Astrocyte of the spinal cord (primary cell): Measurements from ENCODE around the gene EPN2.
A peak's percentile ranks its signal among the peaks of the same experiment; 100 is the strongest.

Experiments
- DNase-seq: peaks from one replicate; pipeline ENCODE4 v3.0.0; 2011; ENCODE audit warnings: low read depth, low spot score
- H3K4me3 ChIP-seq: 2 replicates; pipeline ENCODE4 v1.5.1; 2011; ENCODE audit warnings: low read depth, mild to moderate bottlenecking, low read length, moderate library complexity
- in situ Hi-C: cut with HindIII; loops from 2 replicates; pipeline ENCODE4 v1.10.0; 2017; ENCODE audit warnings: low sequenced_read_pairs
- TF ChIP-seq, protein P1 (sequence below): IDR thresholded peaks from 2 replicates; pipeline ENCODE4 v1.5.1; 2012; ENCODE audit warnings: low read depth, mild to moderate bottlenecking, low read length, inconsistent platforms

EPN2 gene

DNA sequence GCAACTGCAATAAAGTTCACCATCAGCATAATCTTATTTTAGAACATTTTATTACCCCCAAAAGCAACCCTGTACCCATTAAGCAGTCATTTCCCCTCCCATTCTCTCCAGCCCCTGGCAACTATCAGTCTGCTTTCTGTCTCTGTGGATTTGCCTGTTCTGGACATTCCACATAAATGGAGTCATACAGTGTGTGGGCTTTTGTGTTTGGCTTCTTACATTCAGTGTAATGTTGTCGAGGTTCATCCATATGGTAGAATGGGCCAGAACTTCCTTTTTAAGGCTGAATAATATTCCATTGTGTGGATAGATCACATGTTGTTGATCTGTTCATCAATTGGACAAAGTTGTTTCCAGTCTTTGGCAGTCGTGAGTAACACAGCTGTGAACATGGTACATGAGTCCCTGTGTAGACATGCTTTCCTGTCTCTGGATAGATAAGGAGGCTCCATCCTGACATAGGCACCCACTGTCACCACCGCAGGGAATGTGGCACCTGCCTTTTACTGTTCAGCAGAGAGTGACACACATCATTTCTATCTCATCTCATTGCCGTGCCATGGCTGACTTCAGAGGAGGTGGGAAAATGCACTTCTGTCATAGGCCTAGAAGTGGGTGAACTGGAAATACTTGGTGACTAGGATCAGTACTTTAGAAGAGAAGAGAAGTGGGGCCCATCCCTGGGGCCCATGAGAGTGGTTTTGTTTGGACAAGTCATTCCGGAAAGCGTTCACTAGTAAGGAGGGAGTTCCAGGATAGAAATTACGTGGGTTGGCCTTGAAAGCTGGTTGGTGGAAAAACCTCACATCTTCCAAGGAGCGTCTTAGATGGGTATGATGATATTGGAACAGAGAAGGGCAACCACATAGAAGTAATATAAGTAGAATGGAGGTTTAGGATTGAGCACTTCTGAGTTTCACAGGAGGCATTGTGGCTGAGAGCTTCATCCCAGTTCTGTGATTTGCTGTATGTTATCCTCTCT lies 25.8 kb downstream of the EPN2 start:
- no peak overlapping the region for H3K4me3 ChIP-seq
- DNase-seq: peak; percentile 56
- TF ChIP-seq, protein P1, sequence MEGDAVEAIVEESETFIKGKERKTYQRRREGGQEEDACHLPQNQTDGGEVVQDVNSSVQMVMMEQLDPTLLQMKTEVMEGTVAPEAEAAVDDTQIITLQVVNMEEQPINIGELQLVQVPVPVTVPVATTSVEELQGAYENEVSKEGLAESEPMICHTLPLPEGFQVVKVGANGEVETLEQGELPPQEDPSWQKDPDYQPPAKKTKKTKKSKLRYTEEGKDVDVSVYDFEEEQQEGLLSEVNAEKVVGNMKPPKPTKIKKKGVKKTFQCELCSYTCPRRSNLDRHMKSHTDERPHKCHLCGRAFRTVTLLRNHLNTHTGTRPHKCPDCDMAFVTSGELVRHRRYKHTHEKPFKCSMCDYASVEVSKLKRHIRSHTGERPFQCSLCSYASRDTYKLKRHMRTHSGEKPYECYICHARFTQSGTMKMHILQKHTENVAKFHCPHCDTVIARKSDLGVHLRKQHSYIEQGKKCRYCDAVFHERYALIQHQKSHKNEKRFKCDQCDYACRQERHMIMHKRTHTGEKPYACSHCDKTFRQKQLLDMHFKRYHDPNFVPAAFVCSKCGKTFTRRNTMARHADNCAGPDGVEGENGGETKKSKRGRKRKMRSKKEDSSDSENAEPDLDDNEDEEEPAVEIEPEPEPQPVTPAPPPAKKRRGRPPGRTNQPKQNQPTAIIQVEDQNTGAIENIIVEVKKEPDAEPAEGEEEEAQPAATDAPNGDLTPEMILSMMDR: no peak
- in situ Hi-C loops: no loop called here

DNA sequence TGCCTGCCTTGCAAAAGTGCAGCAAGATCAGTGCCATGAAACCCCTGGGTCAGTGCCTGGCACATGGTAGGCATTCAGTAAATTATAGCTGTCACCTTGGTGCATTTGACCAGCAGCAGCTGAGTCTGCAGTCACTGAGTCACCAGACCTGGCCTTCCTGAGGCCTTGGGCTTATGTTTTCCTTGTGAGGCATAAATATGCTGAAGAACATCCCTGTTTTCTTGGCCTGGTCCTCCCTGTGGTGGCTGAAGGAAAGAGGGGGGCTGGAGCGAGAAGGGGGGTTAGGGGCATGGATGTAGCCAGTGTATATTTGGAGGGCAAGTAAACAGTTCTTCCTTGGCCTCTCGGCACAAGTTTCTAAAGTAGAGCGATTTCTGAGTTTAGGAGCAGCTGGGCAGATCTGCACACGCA lies 26.5 kb downstream of the EPN2 start:
- in situ Hi-C loops: no loop called here
- TF ChIP-seq, protein P1: no peak
- H3K4me3 ChIP-seq: no peak overlapping the region
- peak; percentile 67 for DNase-seq

DNA sequence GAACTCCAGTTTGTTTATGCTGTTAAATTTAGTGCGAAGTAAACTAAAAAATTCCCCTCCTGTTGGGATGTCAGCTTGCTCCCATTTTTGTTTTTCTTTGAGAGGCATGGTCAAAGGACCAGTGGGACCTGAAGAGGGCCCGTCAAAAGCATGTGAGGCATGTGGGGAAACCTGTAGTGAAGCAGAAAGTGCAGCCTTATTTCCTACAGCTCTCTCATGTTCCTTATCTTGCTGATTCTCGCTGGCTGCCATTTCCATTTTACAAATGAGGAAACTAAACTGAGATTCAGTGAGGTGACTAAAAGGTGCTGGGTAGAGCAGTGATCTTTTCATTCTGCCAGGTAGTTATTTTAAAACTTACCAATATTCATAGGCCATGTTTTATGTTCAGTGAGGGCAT lies 27.1 kb downstream of the EPN2 start:
- no peak for DNase-seq
- TF ChIP-seq, protein P1: no peak
- no peak overlapping the region for H3K4me3 ChIP-seq
- in situ Hi-C loops: no loop called here

GRCh38 chr17:19264681-19265080 lies 27.5 kb downstream of the EPN2 start:
- in situ Hi-C loops: no loop called here
- TF ChIP-seq, protein P1: no peak
- no peak for DNase-seq
- no peak overlapping the region for H3K4me3 ChIP-seq

- TF ChIP-seq, protein P1: no peak
- in situ Hi-C loops: no loop called here
- H3K4me3 ChIP-seq: no peak overlapping the region
- no peak for DNase-seq
Observed at GRCh38 chr17:19265755-19266154, 28.6 kb downstream of the EPN2 start.

DNA sequence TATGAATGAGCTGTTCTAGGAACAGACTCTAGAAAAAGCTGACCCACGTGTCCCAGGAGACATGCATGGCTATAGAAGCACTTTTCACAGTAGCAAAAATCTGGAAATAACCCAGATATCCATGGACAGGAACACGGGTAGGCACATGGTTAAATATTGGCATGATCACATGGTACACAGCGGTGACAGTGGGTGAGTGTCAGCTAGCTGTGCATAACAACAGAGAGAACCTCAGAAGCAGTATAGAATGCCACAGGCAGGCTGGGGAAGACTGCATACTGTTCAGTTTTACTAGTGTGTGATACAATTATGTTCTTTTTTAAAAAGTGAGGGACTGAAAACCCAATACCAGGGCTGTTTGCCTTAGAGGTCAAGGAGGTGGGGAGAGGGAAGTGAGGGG lies 31.4 kb downstream of the EPN2 start:
- in situ Hi-C loops: no loop called here
- TF ChIP-seq, protein P1: no peak

More for the DNA sequence above, 31.4 kb downstream of the EPN2 start:
- no peak for DNase-seq
- no peak overlapping the region for H3K4me3 ChIP-seq
